ENCODE results near the gene MAPK1IP1L. TPM values are rescaled to one million over a fixed set of nuclear protein-coding genes. Genes with fewer than 3 reads are reported as not detected.
"Not testable (repeated sequence)": the region's sequence is repeated elsewhere in the genome, so short reads cannot be mapped to it uniquely, and the experiment has no call there.

Gene MAPK1IP1L
- total RNA-seq, 4 donors from 2014 or later = 25.3 to 54.0 (median 41.9) TPM

DNA sequence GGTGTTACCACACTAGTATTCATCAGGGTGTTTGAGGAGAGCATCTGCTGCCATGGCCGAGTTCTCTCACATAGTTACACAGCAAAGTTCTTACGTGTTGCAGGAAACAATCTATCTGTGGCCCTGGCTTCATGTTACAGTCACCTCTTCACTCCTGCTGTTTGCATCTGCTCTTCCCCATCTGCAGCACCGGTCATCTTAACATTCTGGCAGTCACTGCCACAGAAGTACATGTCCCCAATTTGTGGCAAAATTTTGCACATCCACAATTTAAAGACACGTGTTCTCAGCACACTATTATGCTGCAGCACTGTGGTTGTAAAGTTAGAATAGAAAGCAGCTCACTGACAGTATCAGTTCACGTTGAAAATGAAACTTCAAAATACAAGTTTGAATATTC is 23.2 kb downstream of the MAPK1IP1L start:
- TF ChIP-seq POLR2A (IDR thresholded peaks at IDR 0.05) (no peak), EP300 (IDR thresholded peaks at IDR 0.05) (no peak)
- TF ChIP-seq, protein P1, sequence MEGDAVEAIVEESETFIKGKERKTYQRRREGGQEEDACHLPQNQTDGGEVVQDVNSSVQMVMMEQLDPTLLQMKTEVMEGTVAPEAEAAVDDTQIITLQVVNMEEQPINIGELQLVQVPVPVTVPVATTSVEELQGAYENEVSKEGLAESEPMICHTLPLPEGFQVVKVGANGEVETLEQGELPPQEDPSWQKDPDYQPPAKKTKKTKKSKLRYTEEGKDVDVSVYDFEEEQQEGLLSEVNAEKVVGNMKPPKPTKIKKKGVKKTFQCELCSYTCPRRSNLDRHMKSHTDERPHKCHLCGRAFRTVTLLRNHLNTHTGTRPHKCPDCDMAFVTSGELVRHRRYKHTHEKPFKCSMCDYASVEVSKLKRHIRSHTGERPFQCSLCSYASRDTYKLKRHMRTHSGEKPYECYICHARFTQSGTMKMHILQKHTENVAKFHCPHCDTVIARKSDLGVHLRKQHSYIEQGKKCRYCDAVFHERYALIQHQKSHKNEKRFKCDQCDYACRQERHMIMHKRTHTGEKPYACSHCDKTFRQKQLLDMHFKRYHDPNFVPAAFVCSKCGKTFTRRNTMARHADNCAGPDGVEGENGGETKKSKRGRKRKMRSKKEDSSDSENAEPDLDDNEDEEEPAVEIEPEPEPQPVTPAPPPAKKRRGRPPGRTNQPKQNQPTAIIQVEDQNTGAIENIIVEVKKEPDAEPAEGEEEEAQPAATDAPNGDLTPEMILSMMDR (IDR thresholded peaks at IDR 0.05) = no peak
- no peak overlapping the region for H3K27ac ChIP-seq
- no peaks in the 10 kb centered on the region for H3K36me3 ChIP-seq
- DNase-seq (ENCODE audit: low spot score in 2 of 2) = no peak
- WGBS, 2 donors = 19% methylated on average over 5 of the region's 5 CpGs
- H3K27me3 ChIP-seq = no peaks in the 10 kb centered on the region
- H3K9me3 ChIP-seq = no peaks in the 10 kb centered on the region
- H3K4me1 ChIP-seq = peaks cover 4 to 29% (median 8%) of the 10 kb centered on the region in 4 donors
- H3K4me3 ChIP-seq = no peak overlapping the region

DNA sequence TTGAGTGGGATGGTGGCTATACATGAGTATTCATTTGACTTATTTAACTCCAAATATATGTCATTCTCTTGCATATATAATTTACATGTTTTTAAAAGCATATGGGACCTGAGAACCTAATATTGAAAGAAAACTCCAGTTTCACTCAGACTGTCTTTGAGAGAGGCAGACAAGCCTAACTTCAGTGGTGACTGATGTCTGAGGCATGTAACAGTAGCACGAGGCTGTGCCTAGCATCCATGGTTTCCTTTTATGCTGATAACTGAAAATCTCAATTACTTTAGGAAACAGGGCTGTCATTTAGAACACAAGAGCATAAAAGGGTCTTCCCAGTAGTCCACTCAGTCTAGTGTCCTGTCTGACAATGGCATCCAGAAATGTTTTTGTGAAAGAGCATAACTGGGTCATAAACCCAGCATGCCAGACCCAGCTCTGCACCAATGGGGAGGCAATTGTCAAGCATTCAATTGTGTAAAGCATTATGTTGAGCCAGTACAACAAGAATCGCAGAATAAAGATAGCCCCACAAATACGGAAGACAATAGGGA is 24.3 kb downstream of the MAPK1IP1L start:
- no peak for TF ChIP-seq EP300 (IDR thresholded peaks at IDR 0.05)
- Histone ChIP-seq H3K36me3 (no peaks in the 10 kb centered on the region), H3K4me3 (no peak overlapping the region), H3K27ac (no peak overlapping the region), H3K9me3 (no peaks in the 10 kb centered on the region), H3K27me3 (no peaks in the 10 kb centered on the region), H3K4me1 (peaks cover 4 to 29% (median 8%) of the 10 kb centered on the region in 4 donors)
- 48 to 66% methylated on average over 3 of the region's 3 CpGs for WGBS, 2 donors
- no peak for DNase-seq (ENCODE audit: low spot score in 2 of 2)

DNA sequence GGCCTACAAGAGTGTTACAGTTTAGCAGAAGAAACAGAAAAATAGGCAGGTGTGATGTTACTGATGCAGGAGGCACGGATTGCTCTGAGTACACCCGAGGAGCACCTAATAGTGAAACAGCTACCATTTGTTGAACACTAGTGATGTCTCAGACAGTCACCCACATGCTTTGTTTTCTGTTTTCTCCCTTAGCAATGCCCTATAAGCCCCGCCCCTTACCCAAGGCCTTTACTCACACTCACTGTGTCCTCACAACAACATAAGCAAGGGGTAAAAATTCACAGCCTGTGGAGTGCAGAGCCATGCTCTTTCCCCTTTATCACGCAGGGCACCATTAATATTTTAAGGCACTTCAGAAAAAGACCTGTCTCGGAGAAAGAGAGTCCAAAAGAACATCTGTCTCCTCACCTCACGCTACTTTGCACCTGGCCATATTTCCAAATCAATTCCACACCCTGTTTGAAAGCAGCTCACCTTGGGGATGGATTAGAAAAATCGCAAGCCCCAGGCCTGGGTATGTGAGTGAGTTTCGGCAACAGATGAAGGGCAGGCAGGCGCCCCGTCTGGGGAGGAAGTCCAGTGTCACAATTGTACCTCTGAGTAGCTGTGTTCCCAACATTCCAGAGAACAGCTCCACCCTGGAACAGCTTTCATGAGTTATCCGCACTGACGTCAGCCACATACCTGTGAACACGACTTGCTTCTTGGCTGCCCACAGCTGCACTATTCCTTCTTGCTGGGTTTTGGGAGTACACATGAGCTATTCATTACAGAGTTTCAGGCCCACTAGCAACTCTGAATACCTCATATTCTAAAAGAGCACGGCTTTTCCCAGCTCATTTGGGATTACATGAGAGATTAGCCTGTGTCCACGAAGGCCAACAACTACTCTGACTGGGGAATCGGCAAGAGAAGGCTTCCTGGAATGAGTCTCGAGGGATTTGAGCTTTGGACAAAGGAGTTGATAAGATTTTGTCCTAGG is 26.0 kb downstream of the MAPK1IP1L start:
- DNase-seq (ENCODE audit: low spot score in 2 of 2) = no peak
- Histone ChIP-seq H3K27ac (no peak overlapping the region), H3K4me3 (no peak overlapping the region), H3K9me3 (no peaks in the 10 kb centered on the region), H3K27me3 (no peaks in the 10 kb centered on the region), H3K4me1 (peaks cover 0 to 19% (median 3%) of the 10 kb centered on the region in 4 donors), H3K36me3 (no peaks in the 10 kb centered on the region)
- TF ChIP-seq, protein P1 (IDR thresholded peaks at IDR 0.05) = no peak
- TF ChIP-seq POLR2A (IDR thresholded peaks at IDR 0.05) (no peak), EP300 (IDR thresholded peaks at IDR 0.05) (no peak)
- 71 to 74% methylated on average over 17 of the region's 17 CpGs for WGBS, 2 donors

DNA sequence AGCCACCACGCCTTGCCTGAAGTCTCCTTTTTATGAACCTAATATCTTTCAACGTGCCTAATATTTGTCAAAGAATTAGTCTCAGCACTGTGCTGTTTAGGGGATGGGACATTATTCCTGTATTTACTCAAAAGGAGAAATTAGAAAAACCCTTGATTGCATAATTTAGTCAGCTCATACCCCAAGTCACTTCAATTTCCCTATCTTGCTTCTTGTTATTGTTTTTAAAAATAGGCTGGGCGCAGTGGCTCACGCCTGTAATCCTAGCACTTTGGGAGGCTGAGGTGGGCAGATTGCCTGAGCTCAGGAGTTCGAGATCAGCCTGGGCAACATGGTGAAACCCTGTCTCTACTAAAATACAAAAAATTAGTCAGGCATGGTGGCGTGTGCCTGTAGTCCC is 28.5 kb downstream of the MAPK1IP1L start:
- not testable (repeated sequence) for H3K4me1 ChIP-seq; H3K9me3 ChIP-seq; H3K36me3 ChIP-seq; H3K27me3 ChIP-seq; H3K4me3 ChIP-seq; DNase-seq (ENCODE audit: low spot score in 2 of 2); H3K27ac ChIP-seq
- 83 to 87% methylated on average over 6 of the region's 6 CpGs for WGBS, 2 donors

DNA sequence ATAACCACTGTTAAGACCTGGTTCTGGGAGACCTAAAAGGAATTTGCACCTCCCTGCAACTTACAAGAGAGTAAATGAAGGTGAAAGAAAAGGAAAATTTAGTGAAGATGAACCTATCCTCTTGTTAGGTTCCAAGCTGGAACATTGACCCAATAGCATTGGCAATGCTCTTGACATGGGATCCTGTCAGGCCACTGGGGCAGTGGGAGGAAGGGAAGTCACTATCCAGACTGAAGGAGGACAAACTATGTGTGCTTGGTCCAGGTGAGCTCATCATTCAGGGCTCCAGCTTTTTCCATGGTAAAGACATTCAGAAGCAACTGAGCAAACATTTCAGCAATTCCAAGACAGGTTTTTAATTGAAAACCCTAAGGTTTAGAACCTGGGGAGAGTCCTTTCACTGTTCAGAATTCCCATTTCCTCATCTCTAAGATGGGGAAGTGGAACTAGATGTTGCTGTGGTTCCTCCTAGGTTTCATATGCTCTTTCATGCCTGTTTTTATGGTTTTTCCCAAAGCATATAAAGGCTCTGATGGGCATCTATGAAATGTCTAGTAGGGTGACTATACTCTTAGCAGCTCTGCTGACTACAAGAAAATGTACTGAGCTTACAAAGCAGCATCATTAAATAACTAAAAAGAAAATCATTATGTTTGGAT is 33.1 kb downstream of the MAPK1IP1L start:
- DNase-seq (ENCODE audit: low spot score in 2 of 2) = no peak
- Histone ChIP-seq H3K9me3 (no peaks in the 10 kb centered on the region), H3K36me3 (no peaks in the 10 kb centered on the region), H3K4me1 (peaks cover 0 to 4% (median 0%) of the 10 kb centered on the region in 4 donors), H3K27ac (no peak overlapping the region), H3K4me3 (no peak overlapping the region), H3K27me3 (no peaks in the 10 kb centered on the region)
- TF ChIP-seq, protein P1 (IDR thresholded peaks at IDR 0.05) = no peak

All from tibial nerve (tissue), 4 donors.